GM19238 (cell line): Measurements from ENCODE around the gene ABL1.

Experiments used
- DNase-seq: peaks from one replicate; pipeline ENCODE4 v3.0.0; 2011; ENCODE audit warnings: low spot score; ENCODE audit not compliant: insufficient read length

ABL1 gene

GRCh38 chr9:130917168-130917960 is 82.3 kb downstream of the ABL1 start:
- no peak for DNase-seq

GRCh38 chr9:130918101-130918825 is 83.2 kb downstream of the ABL1 start:
- DNase-seq = no peak

- no peak for DNase-seq
These were observed 83.9 kb downstream of the ABL1 start for GRCh38 chr9:130918826-130919558.

GRCh38 chr9:130919559-130920145 is 84.6 kb downstream of the ABL1 start:
- no peak for DNase-seq

GRCh38 chr9:130920233-130920632 is 85.2 kb downstream of the ABL1 start:
- DNase-seq = no peak

- no peak for DNase-seq
These were observed 85.8 kb downstream of the ABL1 start for GRCh38 chr9:130920762-130921299.

- no peak for DNase-seq
These were observed 86.4 kb downstream of the ABL1 start for GRCh38 chr9:130921300-130921988.

- DNase-seq = no peak
These were observed 87.2 kb downstream of the ABL1 start for GRCh38 chr9:130921989-130922892.

GRCh38 chr9:130922893-130923610 is 88.0 kb downstream of the ABL1 start:
- no peak for DNase-seq

GRCh38 chr9:130923611-130924447 is 88.8 kb downstream of the ABL1 start:
- no peak for DNase-seq

GRCh38 chr9:130924448-130924788 is 89.4 kb downstream of the ABL1 start:
- DNase-seq = no peak

- no peak for DNase-seq
These were observed 90.1 kb downstream of the ABL1 start for GRCh38 chr9:130925050-130925678.

GRCh38 chr9:130927338-130927737 is 92.3 kb downstream of the ABL1 start:
- DNase-seq = no peak

- DNase-seq = peak; percentile 40
These were observed 93.2 kb downstream of the ABL1 start for GRCh38 chr9:130927995-130928900.

- no peak for DNase-seq
These were observed 94.6 kb downstream of the ABL1 start for GRCh38 chr9:130929571-130930038.

GRCh38 chr9:130930132-130930803 is 95.2 kb downstream of the ABL1 start:
- no peak for DNase-seq
